Motor neuron (in vitro differentiated cells): ENCODE data around the gene AP3B2. TPM values are rescaled to one million over a fixed set of nuclear protein-coding genes. Genes with fewer than 3 reads are reported as not detected.

Experiments used
- ATAC-seq, 8 experiments: fragments of 200-7000 bp; cut with Tn5 transposase; replicated peaks in 6 of 8; 2 replicates each; pipeline ENCODE4 v1.8.0; 2021; ENCODE audit warnings: mild to moderate bottlenecking in 8 of 8, moderate library complexity in 8 of 8
- H3K27ac ChIP-seq, 2 donors: fragments of 250-450 bp; sonication (Bioruptor Pico); 2 replicates each; pipeline ENCODE4 v1.9.0; 2021; ENCODE audit warnings: antibody characterized with exemption in 2 of 2, mild to moderate bottlenecking in 2 of 2, moderate library complexity in 1 of 2
- H3K4me1 ChIP-seq, 2 donors: fragments of 250-450 bp; sonication (Bioruptor Pico); replicated peaks in 1 of 2; 2 replicates each; pipeline ENCODE4 v1.6.1; 2021; ENCODE audit warnings: antibody characterized with exemption in 2 of 2, mild to moderate bottlenecking in 2 of 2, moderate library complexity in 1 of 2
- H3K4me3 ChIP-seq, 5 donors: fragments of 250-450 bp; sonication (Bioruptor Pico); 2 replicates each; pipeline ENCODE4 v1.9.0; 2021; ENCODE audit warnings: antibody characterized with exemption in 5 of 5, mild to moderate bottlenecking in 5 of 5, moderate library complexity in 4 of 5
- WGBS, 10 experiments: fragments of 450-650 bp; shearing (Covaris generic); methylation state at CpG; one replicate each; pipeline ENCODE4 v1.0.0; 2022; 5-methylcytosine and 5-hydroxymethylcytosine counted together
- in situ Hi-C, 9 experiments: fragments of 400-800 bp; cut with MboI; loops; one replicate each; pipeline ENCODE4 v1.15.0; 2021; ENCODE audit warnings: low sequenced_read_pairs in 9 of 9, low pct_unique_long_range_greater_than_20kb in 2 of 9; ENCODE audit not compliant: unreplicated experiment in 9 of 9
- total RNA-seq, 8 experiments: library from RNA; unstranded; fragments of 300-600 nt; gene quantifications; 2 replicates each; pipeline versions ENCODE4 v1.2.3 to v1.2.4, GENCODE V29; 2022

The AP3B2 gene, protein sequence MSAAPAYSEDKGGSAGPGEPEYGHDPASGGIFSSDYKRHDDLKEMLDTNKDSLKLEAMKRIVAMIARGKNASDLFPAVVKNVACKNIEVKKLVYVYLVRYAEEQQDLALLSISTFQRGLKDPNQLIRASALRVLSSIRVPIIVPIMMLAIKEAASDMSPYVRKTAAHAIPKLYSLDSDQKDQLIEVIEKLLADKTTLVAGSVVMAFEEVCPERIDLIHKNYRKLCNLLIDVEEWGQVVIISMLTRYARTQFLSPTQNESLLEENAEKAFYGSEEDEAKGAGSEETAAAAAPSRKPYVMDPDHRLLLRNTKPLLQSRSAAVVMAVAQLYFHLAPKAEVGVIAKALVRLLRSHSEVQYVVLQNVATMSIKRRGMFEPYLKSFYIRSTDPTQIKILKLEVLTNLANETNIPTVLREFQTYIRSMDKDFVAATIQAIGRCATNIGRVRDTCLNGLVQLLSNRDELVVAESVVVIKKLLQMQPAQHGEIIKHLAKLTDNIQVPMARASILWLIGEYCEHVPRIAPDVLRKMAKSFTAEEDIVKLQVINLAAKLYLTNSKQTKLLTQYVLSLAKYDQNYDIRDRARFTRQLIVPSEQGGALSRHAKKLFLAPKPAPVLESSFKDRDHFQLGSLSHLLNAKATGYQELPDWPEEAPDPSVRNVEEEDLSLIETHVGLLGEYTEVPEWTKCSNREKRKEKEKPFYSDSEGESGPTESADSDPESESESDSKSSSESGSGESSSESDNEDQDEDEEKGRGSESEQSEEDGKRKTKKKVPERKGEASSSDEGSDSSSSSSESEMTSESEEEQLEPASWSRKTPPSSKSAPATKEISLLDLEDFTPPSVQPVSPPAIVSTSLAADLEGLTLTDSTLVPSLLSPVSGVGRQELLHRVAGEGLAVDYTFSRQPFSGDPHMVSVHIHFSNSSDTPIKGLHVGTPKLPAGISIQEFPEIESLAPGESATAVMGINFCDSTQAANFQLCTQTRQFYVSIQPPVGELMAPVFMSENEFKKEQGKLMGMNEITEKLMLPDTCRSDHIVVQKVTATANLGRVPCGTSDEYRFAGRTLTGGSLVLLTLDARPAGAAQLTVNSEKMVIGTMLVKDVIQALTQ
- total RNA-seq: 10 to 100 TPM in 5 of 8 experiments, 1 to 10 TPM in 3; 1.2 to 41.8 (median 22.1) TPM

GRCh38 chr15:82709421-82710207 is at the start of gene AP3B2:
AP3B2 (minus strand) TSS chr15:82709875; CDS start chr15:82709706, 169 bp downstream.
- H3K4me3 ChIP-seq: peak within 1 kb of the TSS; percentile 69 to 93 (median 91)
- H3K4me1 ChIP-seq: peaks cover 0 to 8% of the 10 kb centered on the region in 2 donors
- H3K27ac ChIP-seq: peak within 1 kb of the TSS; percentile 71 to 75
- 0 to 7% (median 4%) methylated on average over 1 to 11 of the region's 95 CpGs; no CpG with 5 or more reads in 6 of the 10 experiments for WGBS, 10 experiments
- peak; percentile 94 to 97 (median 96) for ATAC-seq
- in situ Hi-C loops: no loop called here

GRCh38 chr15:82751308-82751707 is 41.6 kb upstream of the AP3B2 start:
- peak overlapping the region in 1 of 2 donors; percentile 95 for H3K27ac ChIP-seq
- peak overlapping the region; percentile 58 to 77 (median 67) for H3K4me3 ChIP-seq
- ATAC-seq: no peak
- WGBS, 10 experiments: 0 to 86% (median 45%) methylated on average over 1 to 4 of the region's 4 CpGs; no CpG with 5 or more reads in 3 of the 10 experiments
- H3K4me1 ChIP-seq: peaks cover 12 to 13% of the 10 kb centered on the region in 2 donors
- in situ Hi-C loops: no loop called here

GRCh38 chr15:82750831-82751180 is 41.1 kb upstream of the AP3B2 start:
- WGBS, 10 experiments: 0 to 14% (median 4%) methylated on average over 1 to 7 of the region's 8 CpGs; no CpG with 5 or more reads in 2 of the 10 experiments
- H3K4me1 ChIP-seq: peaks cover 12 to 13% of the 10 kb centered on the region in 2 donors
- peak in 7 of 8 experiments; percentile 0 to 10 (median 4) for ATAC-seq
- in situ Hi-C loops: no loop called here
- H3K27ac ChIP-seq: peak overlapping the region; percentile 73 to 95
- H3K4me3 ChIP-seq: peak overlapping the region; percentile 58 to 77 (median 67)

GRCh38 chr15:82749951-82750830 is 40.5 kb upstream of the AP3B2 start:
- H3K4me1 ChIP-seq: peaks cover 12 to 13% of the 10 kb centered on the region in 2 donors
- WGBS, 10 experiments: 0 to 7% (median 1%) methylated on average over 2 to 22 of the region's 47 CpGs; no CpG with 5 or more reads in 2 of the 10 experiments
- H3K4me3 ChIP-seq: peak overlapping the region; percentile 58 to 77 (median 67)
- ATAC-seq: peak; percentile 93 to 99 (median 98)
- in situ Hi-C loops: no loop called here
- peak overlapping the region; percentile 95 for H3K27ac ChIP-seq

GRCh38 chr15:82748315-82748714 is 38.6 kb upstream of the AP3B2 start:
- Histone ChIP-seq H3K27ac (no peak overlapping the region), H3K4me3 (no peak overlapping the region), H3K4me1 (peaks cover 12 to 13% of the 10 kb centered on the region in 2 donors)
- in situ Hi-C loops: no loop called here
- ATAC-seq: no peak

- WGBS, 10 experiments: 43 to 100% (median 89%) methylated on average over 1 of the region's 1 CpG; no CpG with 5 or more reads in 2 of the 10 experiments
- no peak for ATAC-seq
- no peaks in the 10 kb centered on the region for H3K4me1 ChIP-seq
- H3K4me3 ChIP-seq: no peak overlapping the region
- no peak overlapping the region for H3K27ac ChIP-seq
- in situ Hi-C loops: no loop called here
Measured at GRCh38 chr15:82743810-82744209, 34.1 kb upstream of the AP3B2 start.

GRCh38 chr15:82742134-82742533 is 32.5 kb upstream of the AP3B2 start:
- no peak overlapping the region for H3K27ac ChIP-seq
- no peaks in the 10 kb centered on the region for H3K4me1 ChIP-seq
- in situ Hi-C loops: no loop called here
- peak in 1 of 8 experiments; percentile 36 for ATAC-seq
- no peak overlapping the region for H3K4me3 ChIP-seq
- 57 to 95% (median 79%) methylated on average over 2 to 3 of the region's 3 CpGs for WGBS, 10 experiments

GRCh38 chr15:82739086-82739485 is 29.4 kb upstream of the AP3B2 start:
- no peak overlapping the region for H3K4me3 ChIP-seq
- WGBS, 10 experiments: 31 to 90% (median 66%) methylated on average over 1 to 2 of the region's 2 CpGs
- peak in 2 of 8 experiments; percentile 20 to 44 for ATAC-seq
- no peak overlapping the region for H3K27ac ChIP-seq
- H3K4me1 ChIP-seq: no peaks in the 10 kb centered on the region
- in situ Hi-C loops: no loop called here

DNA sequence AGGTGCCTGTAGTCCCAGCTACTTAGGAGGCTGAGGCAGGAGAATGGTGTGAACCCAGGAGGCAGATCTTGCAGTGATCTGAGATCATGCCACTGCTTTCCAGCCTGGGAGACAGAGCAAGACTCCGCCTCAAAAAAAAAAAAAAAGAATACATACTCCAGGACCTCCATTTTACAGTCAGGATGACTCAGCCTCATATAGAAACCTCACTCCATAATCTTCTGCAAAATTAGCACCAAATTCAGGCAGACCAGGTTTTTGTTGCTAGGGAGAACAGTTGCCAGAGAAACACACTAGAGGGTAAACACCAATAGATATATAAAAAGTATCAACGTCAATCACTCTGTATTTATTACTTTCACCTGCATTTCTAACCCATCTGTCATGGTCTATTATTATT is 28.3 kb upstream of the AP3B2 start:
- in situ Hi-C loops: no loop called here
- Histone ChIP-seq H3K27ac (no peak overlapping the region), H3K4me3 (no peak overlapping the region), H3K4me1 (no peaks in the 10 kb centered on the region)
- 67 to 100% (median 86%) methylated on average over 1 to 2 of the region's 2 CpGs; no CpG with 5 or more reads in 5 of the 10 experiments for WGBS, 10 experiments
- peak; percentile 47 to 81 (median 72) for ATAC-seq

DNA sequence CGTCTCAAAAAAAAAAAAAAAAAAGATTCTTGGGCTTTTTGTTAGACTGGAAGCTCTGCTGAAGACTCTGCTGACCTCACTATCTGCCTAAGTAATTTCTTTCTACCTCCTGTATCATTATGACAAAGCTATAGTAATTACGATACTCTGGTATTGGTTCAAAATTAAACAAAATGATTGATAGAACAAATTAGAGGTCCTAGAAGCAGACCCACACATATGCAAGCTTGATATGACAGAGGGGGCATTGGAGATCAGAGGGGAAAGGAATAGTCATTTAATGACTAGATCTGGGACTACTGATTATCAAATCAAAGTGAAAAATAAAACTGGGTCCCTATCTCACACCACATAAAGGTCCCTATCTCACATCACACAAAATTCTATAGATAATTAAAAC is 21.9 kb upstream of the AP3B2 start:
- in situ Hi-C loops: no loop called here
- 100% methylated on average over 1 to 2 of the region's 2 CpGs; no CpG with 5 or more reads in 5 of the 10 experiments for WGBS, 10 experiments

GRCh38 chr15:82730022-82730530 is 20.4 kb upstream of the AP3B2 start:
- Histone ChIP-seq H3K27ac (no peak overlapping the region), H3K4me1 (no peaks in the 10 kb centered on the region), H3K4me3 (no peak overlapping the region)
- in situ Hi-C loops: no loop called here
- no peak for ATAC-seq
- 75 to 100% (median 90%) methylated on average over 2 to 7 of the region's 11 CpGs for WGBS, 10 experiments

More for the DNA sequence above, 21.9 kb upstream of the AP3B2 start:
- Histone ChIP-seq H3K4me3 (no peak overlapping the region), H3K27ac (no peak overlapping the region), H3K4me1 (no peaks in the 10 kb centered on the region)
- no peak for ATAC-seq
